ENCODE measurements around the gene TEDC2.
"Not testable (repeated sequence)": the region's sequence is repeated elsewhere in the genome, so short reads cannot be mapped to it uniquely, and the experiment has no call there.

The TEDC2 gene

DNA sequence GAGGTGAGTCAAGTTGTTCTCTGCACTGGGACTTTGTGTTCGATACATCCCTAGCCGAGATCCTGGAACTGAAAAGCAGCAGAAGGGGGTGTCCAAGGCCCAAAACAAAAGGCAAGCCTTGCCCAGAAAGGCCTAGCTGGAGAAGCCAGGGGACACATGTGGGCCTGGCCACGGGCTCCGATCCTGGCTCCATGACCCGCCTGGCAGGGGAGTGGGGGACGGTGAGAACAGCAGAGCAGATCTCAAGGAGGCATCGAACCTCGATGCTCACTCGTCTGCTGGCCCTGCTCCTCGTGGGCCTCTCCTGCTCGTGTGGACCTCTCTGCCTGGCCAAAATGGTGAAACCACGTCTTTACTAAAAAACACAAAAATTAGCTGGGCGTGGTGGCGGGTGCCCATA is 21.8 kb upstream of the TEDC2 start:
- no peak for DNase-seq

DNA sequence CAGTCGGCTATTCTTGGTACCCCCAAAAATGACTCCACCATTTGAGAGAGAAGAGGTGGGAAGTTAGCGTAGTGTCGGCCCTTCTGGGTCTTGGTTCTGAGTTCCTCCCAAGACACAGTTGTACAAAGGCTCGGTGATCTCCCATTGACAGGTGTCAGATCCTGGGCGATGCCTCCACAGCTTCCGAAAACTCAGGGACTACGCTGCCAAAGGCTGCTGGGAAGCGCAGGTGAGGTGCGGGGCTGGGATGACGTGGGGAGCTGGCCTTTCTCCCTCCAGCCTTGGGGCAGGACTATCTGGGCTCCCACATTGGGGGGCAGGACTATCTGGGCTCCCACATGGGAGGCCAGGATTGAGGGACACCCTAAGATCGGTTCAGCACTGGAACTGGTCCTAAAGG is 20.3 kb upstream of the TEDC2 start:
- no peak for DNase-seq

GRCh38 chr16:2441143-2441804 is 18.6 kb upstream of the TEDC2 start:
- DNase-seq = not testable (repeated sequence)

- no peak for DNase-seq
Observed at GRCh38 chr16:2443555-2443954, 16.4 kb upstream of the TEDC2 start.

DNA sequence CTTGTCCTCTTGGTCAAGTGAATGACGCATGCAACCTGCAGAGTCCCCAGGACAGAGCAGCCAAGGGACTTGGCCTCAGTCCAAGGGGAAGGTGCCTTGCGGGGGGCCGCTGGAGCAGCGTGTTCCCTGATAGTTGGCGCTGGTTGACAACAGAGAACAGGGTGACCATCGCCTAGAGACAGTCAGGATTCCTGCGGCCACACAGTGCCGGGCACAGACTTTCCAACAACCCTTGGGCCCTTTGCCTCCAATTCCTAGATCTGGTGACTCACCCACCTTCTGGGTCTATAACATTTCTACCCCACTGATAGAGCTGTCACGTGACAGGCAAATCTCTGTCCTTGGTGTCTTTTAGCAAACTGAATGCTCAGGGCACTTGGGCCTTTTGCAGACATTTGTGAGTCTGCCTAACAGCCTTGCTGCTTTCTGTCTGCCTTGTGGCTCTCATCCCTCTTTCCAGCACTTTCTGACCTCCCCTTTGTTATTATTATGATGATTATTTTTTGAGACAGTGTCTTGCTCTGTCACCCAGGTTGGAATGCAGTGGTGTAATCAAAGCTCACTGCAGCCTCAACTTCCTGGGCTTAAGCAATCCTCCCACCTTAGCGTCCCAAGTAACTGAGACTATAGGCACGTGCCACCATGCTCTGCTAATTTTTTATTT is 11.9 kb upstream of the TEDC2 start:
- DNase-seq = no peak

- no peak for DNase-seq
Observed at GRCh38 chr16:2449118-2449517, 10.8 kb upstream of the TEDC2 start.

- no peak for DNase-seq
Observed at GRCh38 chr16:2450535-2450934, 9.4 kb upstream of the TEDC2 start.

DNA sequence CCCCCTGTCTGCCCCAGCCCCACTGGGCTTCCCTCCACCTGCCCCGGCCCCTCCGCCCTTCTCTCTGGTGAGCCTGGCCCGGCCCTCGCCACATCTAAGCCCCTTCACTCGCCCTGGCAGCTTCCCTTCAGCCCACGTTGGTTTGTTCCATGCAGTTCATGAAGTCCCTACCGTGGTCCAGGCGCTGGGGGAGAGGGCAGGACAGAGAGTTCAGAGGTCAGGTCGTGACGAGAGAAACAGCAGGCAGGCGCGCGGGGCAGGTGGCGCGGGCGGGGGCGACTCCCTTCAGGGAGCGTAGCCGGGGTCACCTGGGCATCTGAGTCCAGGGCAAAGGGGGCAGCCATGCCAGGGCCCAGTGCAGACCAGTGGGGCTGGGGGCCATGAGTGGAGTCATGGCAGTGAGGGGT is 8.9 kb upstream of the TEDC2 start:
- no peak for DNase-seq

DNA sequence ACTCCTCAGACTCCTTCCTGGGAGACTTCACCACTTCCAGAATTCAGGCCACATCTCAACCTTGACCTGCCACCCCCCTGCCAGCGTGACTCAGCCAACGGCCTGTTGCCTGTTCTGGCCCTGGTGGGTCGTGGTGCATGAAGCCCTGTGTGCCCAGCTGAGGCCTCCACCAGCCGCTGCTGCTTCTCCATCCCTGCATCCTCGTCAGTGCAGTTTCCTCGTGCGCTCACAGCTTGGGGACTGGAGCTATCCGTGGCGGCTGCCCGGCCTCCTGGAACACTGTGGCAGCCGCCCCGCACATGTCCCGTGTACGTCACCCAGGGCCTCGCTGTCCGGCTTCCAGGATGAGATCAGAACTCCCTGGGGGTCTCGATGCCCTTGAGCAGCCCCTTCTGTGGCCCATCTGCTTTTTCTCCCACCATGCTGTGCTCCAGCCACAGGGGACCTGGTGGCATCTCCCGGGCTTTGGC is 8.0 kb upstream of the TEDC2 start:
- no peak for DNase-seq

GRCh38 chr16:2452650-2453049 is 7.3 kb upstream of the TEDC2 start:
- DNase-seq = no peak

- DNase-seq = no peak
Observed at GRCh38 chr16:2455081-2455845, 4.6 kb upstream of the TEDC2 start.

DNA sequence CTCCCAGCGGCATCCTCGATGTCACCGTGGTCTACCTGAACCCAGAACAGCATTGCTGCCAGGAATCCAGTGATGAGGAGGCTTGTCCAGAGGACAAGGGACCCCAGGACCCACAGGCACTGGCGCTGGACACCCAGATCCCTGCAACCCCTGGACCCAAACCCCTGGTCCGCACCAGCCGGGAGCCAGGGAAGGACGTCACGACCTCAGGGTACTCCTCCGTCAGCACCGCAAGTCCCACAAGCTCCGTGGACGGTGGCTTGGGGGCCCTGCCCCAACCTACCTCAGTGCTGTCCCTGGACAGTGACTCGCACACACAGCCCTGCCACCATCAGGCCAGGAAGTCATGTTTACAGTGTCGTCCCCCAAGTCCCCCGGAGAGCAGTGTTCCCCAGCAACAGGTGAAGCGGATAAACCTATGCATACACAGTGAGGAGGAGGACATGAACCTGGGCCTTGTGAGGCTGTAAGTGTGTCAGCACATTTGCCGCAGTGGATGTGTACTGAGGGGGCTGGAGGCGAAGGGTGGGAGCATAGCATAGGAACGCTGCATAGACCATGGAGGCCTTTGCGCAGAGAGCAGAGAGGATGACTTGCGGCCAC is 3.3 kb upstream of the TEDC2 start:
- no peak for DNase-seq

GRCh38 chr16:2457267-2457666 is 2.6 kb upstream of the TEDC2 start:
- no peak for DNase-seq

DNA sequence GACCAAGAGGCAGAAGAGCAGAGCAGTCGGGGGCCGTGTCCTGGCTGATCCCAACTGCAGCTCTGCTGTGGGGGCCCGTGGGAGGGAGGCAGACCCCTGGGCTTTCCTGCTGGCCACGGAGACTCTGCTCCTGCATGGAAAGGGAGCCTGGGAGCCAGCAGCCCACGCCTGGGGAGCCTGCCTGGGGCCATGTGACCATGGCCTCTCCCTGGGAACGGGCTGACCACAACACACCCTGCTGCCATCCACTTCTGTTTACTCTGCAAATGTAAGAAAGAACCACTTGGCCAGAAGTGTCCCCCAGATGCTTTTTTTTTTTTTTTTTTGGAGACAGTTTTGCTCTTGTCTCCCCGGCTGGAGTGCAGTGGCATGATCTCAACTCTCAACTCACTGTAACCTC is 2.0 kb upstream of the TEDC2 start:
- no peak for DNase-seq

DNA sequence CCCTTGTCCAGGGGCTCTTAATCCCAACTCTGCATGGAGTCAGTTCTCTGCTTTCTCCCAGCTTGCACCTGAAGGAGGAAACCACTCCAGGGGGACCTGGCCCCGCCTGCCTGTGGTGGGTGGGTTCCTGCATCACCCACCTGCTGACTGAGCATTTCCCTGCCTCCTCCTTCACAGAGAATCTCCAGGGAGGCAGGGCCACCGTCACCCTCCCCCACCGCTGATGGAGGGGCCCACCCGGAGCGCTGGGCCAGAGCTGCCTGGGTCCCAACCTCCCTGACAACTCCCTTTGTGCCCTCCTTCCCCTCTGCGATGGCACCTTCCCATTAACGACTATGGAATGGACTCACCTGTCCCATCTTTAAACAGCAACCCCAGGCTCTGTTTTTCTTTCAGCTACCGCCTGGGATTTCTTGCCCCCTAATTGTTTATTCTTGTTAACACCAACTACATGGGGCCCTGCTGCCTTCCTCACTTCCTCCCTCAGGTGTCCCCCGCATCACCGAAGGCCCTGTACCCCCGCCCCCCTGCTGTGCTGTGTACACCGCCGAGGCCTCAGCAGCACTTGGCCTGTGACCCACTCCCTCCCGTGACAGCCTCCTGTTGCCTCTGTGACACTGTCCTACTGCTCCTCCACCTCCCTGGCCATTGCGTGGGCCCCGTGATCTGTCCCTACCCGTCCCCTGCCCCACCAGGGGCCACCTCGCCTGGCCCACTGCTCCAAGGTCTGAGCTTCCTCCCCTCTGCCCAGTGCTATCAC is 842 bp upstream of the TEDC2 start:
- DNase-seq = no peak

DNA sequence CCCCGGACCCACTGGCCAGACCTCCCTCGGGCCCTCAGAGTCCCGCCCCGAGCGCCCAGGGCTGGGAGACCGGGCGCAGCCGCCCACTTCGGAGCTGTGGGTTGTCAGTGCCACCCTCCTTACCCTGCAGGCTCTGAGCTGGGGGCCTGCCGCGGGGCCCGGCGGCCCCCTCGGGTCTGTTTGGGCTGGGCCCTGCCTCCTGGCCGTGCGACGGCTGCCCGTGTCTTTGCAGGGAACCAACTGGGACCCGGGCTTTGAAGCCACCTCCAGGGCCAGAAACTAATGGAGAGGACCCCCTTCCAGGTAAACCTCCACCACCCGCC is 443 bp downstream of the TEDC2 start:
- DNase-seq = no peak

- no peak for DNase-seq
Observed at GRCh38 chr16:2460916-2461315, 1.0 kb downstream of the TEDC2 start.

DNA sequence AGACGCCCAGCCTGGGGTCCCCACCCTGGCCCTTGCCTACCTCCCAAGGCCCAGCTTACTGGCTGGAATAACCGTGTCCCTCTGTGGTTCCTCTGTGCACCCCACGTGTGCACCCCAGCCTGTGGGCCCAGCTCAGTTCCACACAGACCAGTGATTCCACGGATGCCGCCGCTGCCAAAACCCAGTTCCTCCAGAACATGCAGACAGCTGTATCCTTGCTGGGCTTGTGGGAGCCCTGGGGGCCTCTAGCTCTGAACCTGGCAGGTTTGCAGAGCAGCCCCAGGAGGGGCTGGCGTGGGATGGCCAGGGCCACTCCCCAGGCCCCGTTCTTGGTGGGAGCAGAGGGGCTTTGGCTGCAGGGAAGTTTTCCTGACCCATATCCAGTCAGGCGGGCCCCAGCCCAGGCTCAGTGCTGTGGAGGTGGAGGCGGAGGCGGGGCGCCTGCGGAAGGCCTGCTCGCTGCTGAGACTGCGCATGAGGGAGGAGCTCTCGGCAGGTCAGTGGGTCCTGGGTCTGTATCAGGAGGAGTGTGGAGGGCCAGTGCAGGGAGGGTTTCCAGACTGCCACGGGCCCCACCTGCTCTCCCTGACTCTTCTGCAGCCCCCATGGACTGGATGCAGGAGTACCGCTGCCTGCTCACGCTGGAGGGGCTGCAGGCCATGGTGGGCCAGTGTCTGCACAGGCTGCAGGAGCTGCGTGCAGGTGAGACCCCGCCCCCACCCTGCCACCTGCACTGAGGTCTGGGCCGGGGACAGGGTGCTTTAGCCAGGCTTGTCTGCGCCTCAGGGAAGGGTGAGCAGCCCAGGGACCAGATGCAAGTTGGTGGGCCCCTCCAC is 2.3 kb downstream of the TEDC2 start:
- DNase-seq = no peak

DNA sequence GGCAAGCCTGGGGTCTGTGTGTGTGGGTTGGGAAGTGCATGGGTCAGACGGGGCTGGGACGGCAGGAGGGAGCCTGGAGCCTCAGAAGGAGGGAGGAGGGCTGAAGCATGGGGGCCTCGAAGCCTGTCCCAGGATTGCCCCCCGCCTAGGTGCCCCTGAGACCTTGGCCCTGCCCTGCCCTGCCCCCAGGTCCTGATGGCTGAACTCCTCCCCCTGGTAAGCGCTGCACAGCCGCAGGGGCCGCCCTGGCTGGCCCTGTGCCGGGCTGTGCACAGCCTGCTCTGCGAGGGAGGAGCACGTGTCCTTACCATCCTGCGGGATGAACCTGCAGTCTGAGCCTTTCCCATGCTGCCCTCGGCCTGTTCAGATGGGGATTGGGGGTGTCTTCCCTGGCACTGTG is 4.4 kb downstream of the TEDC2 start:
- DNase-seq = no peak

GRCh38 chr16:2465653-2466415 is 5.9 kb downstream of the TEDC2 start:
- DNase-seq = no peak

All from CD4-positive, alpha-beta T cell treated with Interleukin-4 for 1 hour (primary cell).